OCI-LY1 (cell line): ENCODE measurements around the gene CXXC1.

Experiments
- H2AFZ ChIP-seq: fragments of 200-600 bp; sonication (generic), shearing (Covaris generic); 2 replicates; pipeline ENCODE4 v1.6.0; 2014; ENCODE audit warnings: antibody characterized with exemption, mild to moderate bottlenecking, low read length
- H3F3A ChIP-seq: fragments of 200-600 bp; sonication (generic), shearing (Covaris generic); 2 replicates; pipeline ENCODE4 v1.6.0; 2014; ENCODE audit warnings: mild to moderate bottlenecking, antibody characterized with exemption, low read length, moderate library complexity; ENCODE audit not compliant: insufficient read depth
- H3K27ac ChIP-seq: fragments of 200-600 bp; sonication (generic); 2 replicates; pipeline ENCODE4 v1.5.1; 2014; ENCODE audit warnings: low read length, mixed run types, mild to moderate bottlenecking, low read depth; ENCODE audit not compliant: poor library complexity, severe bottlenecking
- H3K27me3 ChIP-seq: fragments of 200-600 bp; sonication (generic); 2 replicates; pipeline ENCODE4 v1.6.0; 2014; ENCODE audit warnings: antibody characterized with exemption, mild to moderate bottlenecking, low read length, moderate library complexity; ENCODE audit not compliant: insufficient read depth
- H3K36me3 ChIP-seq: fragments of 200-600 bp; sonication (generic); 2 replicates; pipeline ENCODE4 v1.6.1; 2014; ENCODE audit warnings: mild to moderate bottlenecking, antibody characterized with exemption, low read length, moderate library complexity, mixed read lengths; ENCODE audit not compliant: insufficient read depth
- H3K4me1 ChIP-seq: fragments of 200-600 bp; sonication (generic); 2 replicates; pipeline ENCODE4 v1.5.1; 2014; ENCODE audit warnings: mild to moderate bottlenecking, low read length, moderate library complexity; ENCODE audit not compliant: insufficient read depth, severe bottlenecking
- H3K4me2 ChIP-seq: fragments of 200-600 bp; sonication (generic), shearing (Covaris generic); 2 replicates; pipeline ENCODE4 v1.6.1; 2014; ENCODE audit warnings: low read length
- H3K4me3 ChIP-seq: fragments of 200-600 bp; sonication (generic); 2 replicates; pipeline ENCODE4 v1.5.1; 2014; ENCODE audit warnings: low read length, low read depth, mild to moderate bottlenecking, mixed read lengths; ENCODE audit not compliant: poor library complexity, severe bottlenecking
- H3K79me2 ChIP-seq: fragments of 200-600 bp; shearing (Covaris generic); 2 replicates; pipeline ENCODE4 v1.6.1; 2016; ENCODE audit warnings: mixed run types, low read length, mixed read lengths; ENCODE audit not compliant: insufficient read depth
- H3K9ac ChIP-seq: fragments of 200-600 bp; sonication (generic), shearing (Covaris generic); 2 replicates; pipeline ENCODE4 v1.6.1; 2014; ENCODE audit warnings: mild to moderate bottlenecking, low read length, mixed read lengths
- H3K9me2 ChIP-seq: fragments of 200-600 bp; sonication (generic), shearing (Covaris generic); 2 replicates; pipeline ENCODE4 v1.6.1; 2014; ENCODE audit warnings: low read depth, mild to moderate bottlenecking, low read length, mixed read lengths
- H3K9me3 ChIP-seq: fragments of 200-600 bp; shearing (Covaris generic); 2 replicates; pipeline ENCODE4 v1.6.1; 2014; ENCODE audit warnings: low read length, mixed read lengths
- H4K20me1 ChIP-seq: fragments of 200-600 bp; sonication (generic), shearing (Covaris generic); 2 replicates; pipeline ENCODE4 v1.6.0; 2016; ENCODE audit warnings: mild to moderate bottlenecking, low read length; ENCODE audit not compliant: insufficient read depth
- CTCF ChIP-seq: fragments of 200-600 bp; sonication (generic), shearing (Covaris generic); IDR thresholded peaks from 2 replicates; pipeline ENCODE4 v1.5.1; 2017; ENCODE audit warnings: mild to moderate bottlenecking, antibody characterized with exemption, low read length, moderate library complexity, mixed read lengths
- EZH2 ChIP-seq: fragments of 200-600 bp; sonication (generic), shearing (Covaris generic); IDR thresholded peaks from 2 replicates; pipeline ENCODE4 v1.8.0; 2017; ENCODE audit warnings: borderline replicate concordance, mixed run types, mild to moderate bottlenecking, antibody characterized with exemption, low read length, moderate library complexity, mixed read lengths

Gene CXXC1

GRCh38 chr18:50287028-50287440, 458 bp downstream of the CXXC1 start:
- Histone ChIP-seq H3K27ac (peak overlapping the region; percentile 46), H2AFZ (no peak overlapping the region), H3K4me3 (peak overlapping the region; percentile 92), H3F3A (no peaks in the 10 kb centered on the region), H3K9me2 (no peaks in the 10 kb centered on the region), H3K4me2 (peak overlapping the region; percentile 70), H3K9ac (peak overlapping the region; percentile 87), H4K20me1 (no peaks in the 10 kb centered on the region), H3K27me3 (no peaks in the 10 kb centered on the region), H3K9me3 (no peaks in the 10 kb centered on the region), H3K79me2 (peaks cover 7% of the 10 kb centered on the region; the same call in 1 of the 2 replicates), H3K4me1 (peaks cover 10% of the 10 kb centered on the region), H3K36me3 (peaks cover 40% of the 10 kb centered on the region)
- TF ChIP-seq EZH2 (no peak), CTCF (no peak)

- Histone ChIP-seq H3K79me2 (peaks cover 7% of the 10 kb centered on the region; the same call in 1 of the 2 replicates), H3K27me3 (no peaks in the 10 kb centered on the region), H3K36me3 (peaks cover 43% of the 10 kb centered on the region), H3K4me2 (peak overlapping the region; percentile 70), H3K9ac (peak overlapping the region; percentile 87), H3F3A (no peaks in the 10 kb centered on the region), H2AFZ (no peak overlapping the region), H3K4me1 (peaks cover 13% of the 10 kb centered on the region), H4K20me1 (no peaks in the 10 kb centered on the region), H3K27ac (peak overlapping the region; percentile 46), H3K9me3 (no peaks in the 10 kb centered on the region), H3K4me3 (peak overlapping the region; percentile 92), H3K9me2 (no peaks in the 10 kb centered on the region)
- TF ChIP-seq CTCF (no peak), EZH2 (no peak)
These were observed 983 bp downstream of the CXXC1 start for GRCh38 chr18:50286391-50287027.

GRCh38 chr18:50285631-50286321, 1.7 kb downstream of the CXXC1 start:
- Histone ChIP-seq H3K4me3 (peak overlapping the region; percentile 92), H3K36me3 (peaks cover 43% of the 10 kb centered on the region)

More at GRCh38 chr18:50285631-50286321, 1.7 kb downstream of the CXXC1 start:
- H3K27ac ChIP-seq: no peak overlapping the region
- peaks cover 11% of the 10 kb centered on the region for H3K79me2 ChIP-seq
- no peaks in the 10 kb centered on the region for H4K20me1 ChIP-seq
- H3K4me1 ChIP-seq: peaks cover 14% of the 10 kb centered on the region
- H3K9me3 ChIP-seq: no peaks in the 10 kb centered on the region
- no peak overlapping the region; the same call in 1 of the 2 replicates for H3K9ac ChIP-seq
- no peak for TF ChIP-seq CTCF
- no peaks in the 10 kb centered on the region for H3F3A ChIP-seq
- no peaks in the 10 kb centered on the region for H3K27me3 ChIP-seq
- H3K9me2 ChIP-seq: no peaks in the 10 kb centered on the region
- H3K4me2 ChIP-seq: peak overlapping the region; percentile 70
- H2AFZ ChIP-seq: no peak overlapping the region
